ENCODE results near the gene LRSAM1. TPM values are rescaled to one million over a fixed set of nuclear protein-coding genes. Genes with fewer than 3 reads are reported as not detected.
A peak's percentile ranks its signal among the peaks of the same experiment; 100 is the strongest.

The LRSAM1 gene
- total RNA-seq, 4 donors from 2014 or later, result 13.7 to 19.6 (median 16.3) TPM

DNA sequence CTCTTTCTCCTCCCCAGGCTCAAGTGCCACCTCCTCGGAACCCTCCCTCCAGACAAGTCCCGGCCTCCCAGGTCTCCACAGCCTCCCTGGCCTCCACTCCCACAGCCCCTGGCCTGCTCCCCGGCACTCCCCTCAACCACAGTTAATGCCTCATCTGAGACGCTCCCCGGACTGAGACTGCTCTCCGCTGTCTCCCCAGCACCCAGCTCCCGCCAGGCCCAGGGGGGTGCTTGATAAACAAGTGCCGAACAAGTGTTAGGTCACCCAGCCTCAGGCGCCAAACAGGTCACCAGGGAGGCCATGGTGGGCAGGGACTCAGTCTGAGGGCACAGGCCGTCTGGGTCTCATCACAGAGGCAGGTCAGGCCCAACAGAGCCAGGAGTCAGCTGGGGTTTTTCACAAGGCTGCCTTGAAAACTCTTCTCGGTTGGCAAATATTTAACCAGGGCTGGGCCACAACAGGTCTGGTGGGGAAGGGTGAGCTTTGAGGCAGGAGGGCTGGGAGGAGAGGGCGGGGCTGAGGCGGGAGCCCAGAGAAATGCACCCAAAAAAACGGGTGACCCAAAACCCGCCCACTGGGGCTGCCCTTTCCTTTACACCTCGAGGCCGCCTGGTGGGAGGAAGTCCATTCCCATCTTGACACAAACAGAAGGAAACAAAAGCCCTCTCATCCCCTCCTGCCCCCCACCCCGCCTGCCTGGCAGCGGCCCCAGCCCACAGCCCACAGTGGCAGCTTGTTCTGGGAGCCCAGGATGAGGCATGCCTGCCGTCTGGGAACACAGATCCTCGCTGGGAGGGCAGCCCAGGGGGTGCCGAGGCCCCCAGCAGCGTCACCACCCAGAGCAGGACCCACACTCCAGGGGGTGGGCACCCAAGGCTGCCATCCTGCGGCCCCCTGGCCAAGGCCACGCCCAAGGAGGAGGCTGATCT lies 94.2 kb downstream of the LRSAM1 start:
- intact Hi-C loops (cut with DNase I), result no loop called here
- H3K4me1 ChIP-seq, result peaks cover 55 to 79% of the 10 kb centered on the region in 2 donors
- 34 to 38% methylated on average over 19 of the region's 25 CpGs for WGBS, 2 donors
- no peaks in the 10 kb centered on the region for H3K36me3 ChIP-seq
- H3K4me3 ChIP-seq (replicated peaks in 1 of 3), result no peak overlapping the region
- H3K9me3 ChIP-seq, result no peaks in the 10 kb centered on the region
- no peaks in the 10 kb centered on the region for H3K27me3 ChIP-seq
- DNase-seq, result peak; percentile 62 to 77
- TF ChIP-seq POLR2A (IDR thresholded peaks at IDR 0.05), result no peak
- TF ChIP-seq, protein P1, sequence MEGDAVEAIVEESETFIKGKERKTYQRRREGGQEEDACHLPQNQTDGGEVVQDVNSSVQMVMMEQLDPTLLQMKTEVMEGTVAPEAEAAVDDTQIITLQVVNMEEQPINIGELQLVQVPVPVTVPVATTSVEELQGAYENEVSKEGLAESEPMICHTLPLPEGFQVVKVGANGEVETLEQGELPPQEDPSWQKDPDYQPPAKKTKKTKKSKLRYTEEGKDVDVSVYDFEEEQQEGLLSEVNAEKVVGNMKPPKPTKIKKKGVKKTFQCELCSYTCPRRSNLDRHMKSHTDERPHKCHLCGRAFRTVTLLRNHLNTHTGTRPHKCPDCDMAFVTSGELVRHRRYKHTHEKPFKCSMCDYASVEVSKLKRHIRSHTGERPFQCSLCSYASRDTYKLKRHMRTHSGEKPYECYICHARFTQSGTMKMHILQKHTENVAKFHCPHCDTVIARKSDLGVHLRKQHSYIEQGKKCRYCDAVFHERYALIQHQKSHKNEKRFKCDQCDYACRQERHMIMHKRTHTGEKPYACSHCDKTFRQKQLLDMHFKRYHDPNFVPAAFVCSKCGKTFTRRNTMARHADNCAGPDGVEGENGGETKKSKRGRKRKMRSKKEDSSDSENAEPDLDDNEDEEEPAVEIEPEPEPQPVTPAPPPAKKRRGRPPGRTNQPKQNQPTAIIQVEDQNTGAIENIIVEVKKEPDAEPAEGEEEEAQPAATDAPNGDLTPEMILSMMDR (IDR thresholded peaks at IDR 0.05), result no peak
- H3K27ac ChIP-seq, result peak overlapping the region; percentile 74 to 90 (median 87)

DNA sequence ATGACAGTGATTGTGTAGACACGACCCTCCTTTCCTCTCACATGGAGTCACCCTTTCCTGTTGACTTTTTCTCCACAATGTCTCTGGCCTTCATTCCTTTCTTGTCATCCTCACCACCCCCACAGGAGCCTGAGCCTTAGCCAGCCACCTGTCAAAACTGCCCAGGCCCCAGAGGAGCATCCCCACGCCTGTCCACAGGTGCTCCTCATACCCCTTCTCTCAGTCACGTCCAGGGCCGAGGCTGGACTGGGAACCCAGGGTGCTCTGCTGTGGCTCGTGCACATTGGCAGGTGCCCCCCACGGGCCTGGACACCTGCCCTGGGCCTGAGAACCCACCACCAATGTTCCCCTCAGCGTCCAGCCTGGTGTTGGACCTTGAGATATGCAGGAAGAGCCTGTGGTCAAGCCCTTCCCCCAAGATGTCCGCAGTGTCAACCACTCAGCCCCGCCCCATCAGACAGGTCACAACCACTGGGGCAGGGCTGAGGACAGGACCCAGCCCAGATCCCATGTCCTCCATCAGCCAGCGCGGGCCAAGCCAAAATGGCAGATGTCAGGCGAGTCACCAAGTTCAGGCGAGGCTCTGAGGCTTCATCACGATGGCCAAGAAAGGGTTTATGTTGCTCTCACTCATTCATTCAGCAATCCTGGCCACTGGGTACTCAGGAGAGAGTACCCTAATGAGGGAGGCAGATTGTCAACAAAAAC lies 95.0 kb downstream of the LRSAM1 start:
- 72 to 82% methylated on average over 8 to 14 of the region's 14 CpGs for WGBS, 2 donors
- H3K9me3 ChIP-seq, result no peaks in the 10 kb centered on the region
- no peak overlapping the region for H3K4me3 ChIP-seq (replicated peaks in 1 of 3)
- no peaks in the 10 kb centered on the region for H3K36me3 ChIP-seq
- H3K27me3 ChIP-seq, result no peaks in the 10 kb centered on the region
- intact Hi-C loops (cut with DNase I), result no loop called here
- peaks cover 54 to 79% of the 10 kb centered on the region in 2 donors for H3K4me1 ChIP-seq
- no peak for DNase-seq
- TF ChIP-seq POLR2A (IDR thresholded peaks at IDR 0.05), result no peak
- TF ChIP-seq, protein P1 (IDR thresholded peaks at IDR 0.05), result no peak
- H3K27ac ChIP-seq, result peak overlapping the region; percentile 74 to 90 (median 87)

DNA sequence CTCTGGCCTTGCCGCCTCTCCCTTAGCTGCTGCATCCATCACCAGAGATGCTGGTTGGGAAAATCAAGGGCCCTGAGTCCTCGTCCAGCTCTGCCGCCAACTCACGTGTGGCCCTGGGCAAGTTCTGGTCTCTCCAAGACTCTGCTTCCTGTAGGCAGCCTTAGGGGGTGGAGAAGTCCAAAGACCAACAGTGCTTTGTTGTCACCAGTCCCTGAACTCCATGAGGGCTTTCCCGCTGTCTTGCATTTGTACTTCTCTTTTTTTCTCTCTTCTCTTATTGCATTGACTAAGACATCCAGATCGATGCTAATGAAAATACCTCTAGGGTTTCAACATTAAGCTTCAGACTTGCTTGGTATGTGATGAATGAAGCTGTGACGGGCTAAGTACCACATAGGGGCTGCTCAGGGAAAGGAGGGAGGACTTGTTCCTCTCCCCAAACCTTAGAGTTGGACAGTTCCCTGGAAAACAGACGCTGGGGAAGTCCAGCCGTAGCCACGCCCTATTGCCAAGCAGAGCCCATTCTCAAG lies 97.1 kb downstream of the LRSAM1 start:
- intact Hi-C loops (cut with DNase I), result no loop called here
- 87% methylated on average over 10 of the region's 10 CpGs for WGBS, 2 donors
- Histone ChIP-seq H3K27ac (no peak overlapping the region), H3K36me3 (no peaks in the 10 kb centered on the region), H3K4me1 (peaks cover 37 to 70% of the 10 kb centered on the region in 2 donors), H3K9me3 (no peaks in the 10 kb centered on the region), H3K4me3 (replicated peaks in 1 of 3) (no peak overlapping the region), H3K27me3 (no peaks in the 10 kb centered on the region)
- DNase-seq, result no peak
- TF ChIP-seq POLR2A (IDR thresholded peaks at IDR 0.05), result no peak
- TF ChIP-seq, protein P1 (IDR thresholded peaks at IDR 0.05), result no peak

DNA sequence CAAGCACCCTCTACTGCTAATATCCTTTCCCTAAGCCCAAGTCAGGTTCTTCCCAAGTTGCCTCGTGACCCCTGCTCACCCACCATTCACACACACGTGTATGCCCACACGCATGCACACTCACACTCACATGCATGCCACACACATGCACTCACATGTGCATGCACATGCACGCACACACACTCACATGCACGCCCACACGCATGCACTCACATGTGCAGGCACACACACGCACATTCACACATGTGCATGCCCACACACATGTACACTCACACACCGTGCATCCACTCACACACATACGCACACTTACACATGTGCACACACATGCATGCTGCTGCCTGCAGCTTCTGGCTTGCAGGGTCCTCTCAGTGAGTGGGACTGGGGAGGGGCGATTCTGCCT lies 97.9 kb downstream of the LRSAM1 start:
- intact Hi-C loops (cut with DNase I), result no loop called here
- 92 to 97% methylated on average over 10 of the region's 10 CpGs for WGBS, 2 donors
- Histone ChIP-seq H3K4me1 (peaks cover 37 to 70% of the 10 kb centered on the region in 2 donors), H3K27ac (no peak overlapping the region), H3K27me3 (no peaks in the 10 kb centered on the region), H3K4me3 (replicated peaks in 1 of 3) (no peak overlapping the region), H3K9me3 (no peaks in the 10 kb centered on the region), H3K36me3 (no peaks in the 10 kb centered on the region)
- no peak for DNase-seq
- TF ChIP-seq, protein P1 (IDR thresholded peaks at IDR 0.05), result no peak
- no peak for TF ChIP-seq POLR2A (IDR thresholded peaks at IDR 0.05)

Measured in thyroid gland (tissue), 4 donors.